Smooth muscle cell (in vitro differentiated cells): ENCODE measurements around the gene CDK1. TPM values are rescaled to one million over a fixed set of nuclear protein-coding genes. Genes with fewer than 3 reads are reported as not detected.

Experiments used
- DNase-seq: peaks from one replicate; lab custom pipeline; 2025; ENCODE audit not compliant: unreplicated experiment; lab: John Stamatoyannopoulos, UW
- H2AFZ ChIP-seq: fragments of 200-600 bp; sonication (generic); 2 replicates; pipeline ENCODE4 v1.6.0; 2016; ENCODE audit warnings: antibody characterized with exemption, low read depth, mild to moderate bottlenecking
- H3F3A ChIP-seq: fragments of 200-600 bp; sonication (generic); 2 replicates; pipeline ENCODE4 v1.6.0; 2017; ENCODE audit warnings: antibody characterized with exemption, low read depth
- H3K27ac ChIP-seq: fragments of 200-600 bp; sonication (generic); 2 replicates; pipeline ENCODE4 v1.5.1; 2016; ENCODE audit warnings: low read depth, mild to moderate bottlenecking
- H3K27me3 ChIP-seq: fragments of 200-600 bp; sonication (generic); 2 replicates; pipeline ENCODE4 v1.6.1; 2016; ENCODE audit warnings: low read depth, mild to moderate bottlenecking
- H3K36me3 ChIP-seq: fragments of 200-600 bp; sonication (generic); 2 replicates; pipeline ENCODE4 v1.5.1; 2016; ENCODE audit warnings: low read depth
- H3K4me1 ChIP-seq: fragments of 200-600 bp; sonication (generic); 2 replicates; pipeline ENCODE4 v1.5.1; 2016; ENCODE audit warnings: low read depth
- H3K4me2 ChIP-seq: fragments of 200-600 bp; sonication (generic); 2 replicates; pipeline ENCODE4 v1.6.0; 2016; ENCODE audit warnings: mild to moderate bottlenecking
- H3K4me3 ChIP-seq: fragments of 200-600 bp; sonication (generic); 2 replicates; pipeline ENCODE4 v1.5.1; 2016; ENCODE audit warnings: mild to moderate bottlenecking
- H3K79me2 ChIP-seq: fragments of 200-600 bp; sonication (generic); 2 replicates; pipeline ENCODE4 v1.6.0; 2016; ENCODE audit warnings: low read depth, mild to moderate bottlenecking
- H3K9ac ChIP-seq: fragments of 200-600 bp; sonication (generic); 2 replicates; pipeline ENCODE4 v1.6.0; 2016; ENCODE audit warnings: low read depth
- H3K9me3 ChIP-seq: fragments of 200-600 bp; sonication (generic); replicated peaks from 2 replicates; pipeline ENCODE4 v1.5.1; 2016; ENCODE audit warnings: low read depth
- H4K20me1 ChIP-seq: fragments of 200-600 bp; sonication (generic); 2 replicates; pipeline ENCODE4 v1.6.0; 2016; ENCODE audit warnings: low read depth
- CTCF ChIP-seq: fragments of 200-600 bp; sonication (generic); IDR thresholded peaks from 2 replicates; pipeline ENCODE4 v1.5.1; 2017; ENCODE audit warnings: borderline replicate concordance, mild to moderate bottlenecking, antibody characterized with exemption; ENCODE audit not compliant: insufficient read depth, poor library complexity, severe bottlenecking
- WGBS: methylation state at CpG from one replicate; pipeline ENCODE4 v1.1.7; 2016; ENCODE audit warnings: low lambda C conversion rate; 5-methylcytosine and 5-hydroxymethylcytosine counted together
- polyA plus RNA-seq: library from polyadenylated mRNA; unstranded; fragments of >200 nt; fragmentation: Nextera tagmentation; extraction: Ambion mirVana; gene quantifications from 2 replicates; pipeline ENCODE4 v1.2.1, GENCODE V29; 2016
- total RNA-seq: library from RNA; depleted of rRNA; stranded (reverse); fragments of >200 nt; gene quantifications from 2 replicates; pipeline ENCODE4 v1.2.3, GENCODE V29; 2014

CDK1 gene
- total and polyA plus RNA-seq, 2 experiments from 2014 or later: 46.6 to 56.5 TPM

DNA sequence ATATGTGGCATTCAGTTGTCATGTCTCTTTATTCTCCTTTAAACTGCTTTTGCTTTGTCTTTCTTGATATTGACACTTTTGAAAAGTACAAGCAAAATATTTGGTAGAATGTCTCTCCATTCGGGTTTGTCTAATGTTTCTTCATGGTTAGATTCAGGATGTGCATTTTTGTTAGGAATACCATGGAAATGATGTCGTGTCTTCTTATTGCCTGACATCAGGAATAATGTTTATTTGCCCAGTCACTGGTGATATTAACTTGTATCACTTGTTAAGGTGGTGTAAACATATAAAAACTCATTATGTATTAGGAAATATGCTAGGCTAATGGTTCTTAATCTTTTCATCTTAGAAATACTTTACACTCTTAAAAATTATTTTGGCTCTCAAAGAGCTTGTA is 43.4 kb downstream of the CDK1 start:
- H2AFZ ChIP-seq: no peak overlapping the region
- H3F3A ChIP-seq: peaks cover 36% of the 10 kb centered on the region
- H3K27me3 ChIP-seq: no peaks in the 10 kb centered on the region
- H3K79me2 ChIP-seq: no peaks in the 10 kb centered on the region
- H3K36me3 ChIP-seq: no peaks in the 10 kb centered on the region
- no peaks in the 10 kb centered on the region for H3K9me3 ChIP-seq
- peak overlapping the region; percentile 78 for H3K4me2 ChIP-seq
- peak overlapping the region; percentile 36 for H3K9ac ChIP-seq
- peaks cover 30% of the 10 kb centered on the region for H3K4me1 ChIP-seq
- 32% methylated on average over 2 of the region's 2 CpGs for WGBS
- no peak overlapping the region for H3K4me3 ChIP-seq
- peak overlapping the region; percentile 97 for H3K27ac ChIP-seq
- H4K20me1 ChIP-seq: no peaks in the 10 kb centered on the region
- DNase-seq: no peak
- no peak for TF ChIP-seq CTCF

- Histone ChIP-seq H3K9me3 (no peaks in the 10 kb centered on the region), H3K36me3 (no peaks in the 10 kb centered on the region), H3K4me1 (peaks cover 30% of the 10 kb centered on the region), H3F3A (peaks cover 31% of the 10 kb centered on the region), H3K79me2 (no peaks in the 10 kb centered on the region), H3K4me3 (no peak overlapping the region), H3K27me3 (no peaks in the 10 kb centered on the region), H3K27ac (peak overlapping the region; percentile 97), H3K9ac (no peak overlapping the region), H2AFZ (peak overlapping the region; percentile 65), H3K4me2 (no peak overlapping the region), H4K20me1 (no peaks in the 10 kb centered on the region)
- no peak for DNase-seq
- TF ChIP-seq CTCF: no peak
- 70% methylated on average over 4 of the region's 4 CpGs for WGBS
Observed at GRCh38 chr10:60822809-60823208, 44.5 kb downstream of the CDK1 start.

GRCh38 chr10:60823324-60823723 is 45.0 kb downstream of the CDK1 start:
- Histone ChIP-seq H3F3A (peaks cover 31% of the 10 kb centered on the region), H4K20me1 (no peaks in the 10 kb centered on the region), H3K36me3 (no peaks in the 10 kb centered on the region), H3K4me3 (no peak overlapping the region), H3K4me1 (peaks cover 30% of the 10 kb centered on the region), H3K79me2 (no peaks in the 10 kb centered on the region), H3K27me3 (no peaks in the 10 kb centered on the region), H3K9me3 (no peaks in the 10 kb centered on the region), H3K9ac (no peak overlapping the region), H3K4me2 (no peak overlapping the region), H2AFZ (peak overlapping the region; percentile 65), H3K27ac (no peak overlapping the region)
- 96% methylated on average over 1 of the region's 1 CpG for WGBS
- TF ChIP-seq CTCF: no peak
- DNase-seq: no peak

- WGBS: 84% methylated on average over 4 of the region's 4 CpGs
- TF ChIP-seq CTCF: no peak
- Histone ChIP-seq H4K20me1 (no peaks in the 10 kb centered on the region), H3K27me3 (no peaks in the 10 kb centered on the region), H3K4me3 (no peak overlapping the region), H3K79me2 (no peaks in the 10 kb centered on the region), H3K36me3 (no peaks in the 10 kb centered on the region), H3K4me1 (peaks cover 21% of the 10 kb centered on the region), H3K9ac (no peak overlapping the region), H2AFZ (no peak overlapping the region), H3K9me3 (no peaks in the 10 kb centered on the region), H3K27ac (no peak overlapping the region), H3F3A (peaks cover 26% of the 10 kb centered on the region), H3K4me2 (no peak overlapping the region)
- no peak for DNase-seq
Observed at GRCh38 chr10:60825520-60825919, 47.2 kb downstream of the CDK1 start.
